CD4-positive, alpha-beta T cell treated with Interleukin-1 beta for 1 hour (primary cell): Measurements from ENCODE around the gene ZDBF2.
"Not testable (repeated sequence)": the region's sequence is repeated elsewhere in the genome, so short reads cannot be mapped to it uniquely, and the experiment has no call there.

Experiments used
- DNase-seq, 2 donors: peaks; one replicate each; pipeline ENCODE4 v3.0.0-alpha.2; 2020 to 2022

The ZDBF2 gene

DNA sequence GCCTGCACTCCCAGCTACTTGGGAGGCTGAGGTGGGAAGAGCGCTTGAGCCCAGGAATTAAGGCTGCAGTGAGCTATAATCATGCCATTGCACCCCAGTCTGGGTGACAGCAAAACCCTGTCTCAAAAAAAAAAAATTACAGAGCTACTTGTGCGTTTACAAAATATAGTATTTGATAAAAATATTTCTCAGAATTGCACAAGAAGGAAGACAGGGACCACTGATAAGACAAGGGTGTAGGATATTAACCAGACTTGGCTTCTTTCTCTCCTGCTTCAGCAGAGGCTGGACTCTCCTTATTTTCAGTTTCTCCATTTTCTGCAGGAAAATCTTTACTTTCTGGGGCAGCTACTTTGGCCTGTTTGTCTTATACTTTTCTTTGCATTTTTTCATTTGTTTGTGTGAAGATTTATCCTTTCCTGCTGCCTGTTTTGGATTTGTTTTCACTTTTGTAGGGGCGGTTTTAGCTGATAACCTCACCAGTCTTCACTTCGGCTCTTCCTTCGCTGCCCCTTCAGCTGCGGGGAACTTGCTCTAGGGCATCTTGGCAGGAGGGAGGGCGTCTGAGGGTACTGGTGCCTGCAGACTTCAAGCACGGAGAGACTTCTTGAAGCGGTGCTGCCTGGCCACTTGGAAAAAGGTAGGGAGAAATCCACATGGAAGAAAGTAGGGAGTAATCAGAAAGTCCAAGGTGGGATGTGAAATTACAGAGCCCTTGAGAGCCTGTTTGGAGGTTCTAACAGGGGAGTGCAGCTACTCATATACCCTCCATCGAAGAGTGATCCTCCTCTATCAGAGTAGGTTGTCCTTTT, 14.9 kb upstream of the ZDBF2 start:
- DNase-seq: no peak

DNA sequence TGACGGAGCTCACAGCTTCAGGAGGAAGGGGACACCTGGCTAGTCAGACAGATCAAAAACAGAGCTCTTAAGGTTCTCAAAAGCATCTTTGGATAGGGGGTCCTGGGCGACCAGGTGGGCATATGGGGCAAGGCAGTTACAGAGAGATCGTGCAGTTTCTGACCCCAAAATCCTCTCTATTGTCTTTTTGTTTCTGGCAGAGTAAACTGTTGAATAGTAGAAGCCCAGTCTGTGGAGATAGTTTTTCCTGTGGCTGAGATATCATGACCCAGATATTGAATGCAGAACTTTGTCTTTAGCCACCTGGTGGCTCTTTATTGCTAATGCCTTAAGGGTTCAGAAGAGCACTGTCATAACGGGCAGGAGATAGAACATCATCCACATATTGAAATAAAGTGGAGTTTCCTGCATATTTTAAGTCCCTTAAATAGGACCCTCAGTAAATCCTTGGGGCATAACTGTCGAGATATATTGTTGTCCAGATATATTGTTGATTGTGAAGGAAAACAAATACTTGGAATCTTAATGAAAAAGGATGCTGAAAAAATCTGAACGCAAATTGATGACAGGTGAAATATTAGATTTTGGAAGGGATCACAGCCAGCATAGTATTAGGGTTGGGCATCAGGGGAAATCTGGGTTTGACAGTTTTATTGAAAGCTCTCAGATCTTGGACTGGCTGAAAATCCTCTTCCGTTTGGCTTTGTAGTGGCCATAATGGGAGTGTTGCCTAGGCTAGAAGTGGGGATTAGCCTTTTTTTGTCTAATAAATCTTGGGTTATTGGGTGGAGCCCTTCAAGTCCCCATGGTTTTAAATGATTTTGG, 14.1 kb upstream of the ZDBF2 start:
- no peak for DNase-seq

DNA sequence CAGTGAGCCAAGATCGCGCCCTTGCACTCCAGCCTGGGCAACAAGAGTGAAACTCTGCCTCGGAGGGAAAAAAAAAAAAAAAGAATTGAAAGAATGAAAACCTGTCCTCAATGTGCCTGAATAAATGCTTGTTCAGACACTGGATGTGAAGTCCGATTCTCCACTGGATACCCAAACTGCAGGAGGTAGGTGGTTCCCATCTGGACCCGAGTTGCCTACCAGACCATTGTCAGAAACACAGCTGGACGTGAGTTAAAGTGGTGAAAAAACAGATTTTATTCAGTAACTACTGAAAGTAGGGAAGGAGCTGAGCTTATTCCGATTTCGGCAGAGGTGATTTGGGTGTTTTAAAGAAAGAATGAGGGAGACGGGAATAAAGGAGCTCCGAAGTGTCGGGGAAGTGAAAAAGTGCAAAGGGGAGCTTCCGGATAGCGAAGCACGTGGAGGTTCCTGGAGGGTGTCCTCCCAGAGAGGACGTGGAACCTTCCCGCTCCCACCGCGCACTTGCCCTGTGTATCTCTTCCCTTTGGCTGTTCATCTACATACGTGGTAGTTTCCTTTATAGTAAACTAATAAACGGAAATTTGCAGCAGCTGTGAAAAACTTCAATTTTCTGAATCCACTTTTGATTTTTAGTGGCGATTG, 10.4 kb upstream of the ZDBF2 start:
- DNase-seq: no peak

DNA sequence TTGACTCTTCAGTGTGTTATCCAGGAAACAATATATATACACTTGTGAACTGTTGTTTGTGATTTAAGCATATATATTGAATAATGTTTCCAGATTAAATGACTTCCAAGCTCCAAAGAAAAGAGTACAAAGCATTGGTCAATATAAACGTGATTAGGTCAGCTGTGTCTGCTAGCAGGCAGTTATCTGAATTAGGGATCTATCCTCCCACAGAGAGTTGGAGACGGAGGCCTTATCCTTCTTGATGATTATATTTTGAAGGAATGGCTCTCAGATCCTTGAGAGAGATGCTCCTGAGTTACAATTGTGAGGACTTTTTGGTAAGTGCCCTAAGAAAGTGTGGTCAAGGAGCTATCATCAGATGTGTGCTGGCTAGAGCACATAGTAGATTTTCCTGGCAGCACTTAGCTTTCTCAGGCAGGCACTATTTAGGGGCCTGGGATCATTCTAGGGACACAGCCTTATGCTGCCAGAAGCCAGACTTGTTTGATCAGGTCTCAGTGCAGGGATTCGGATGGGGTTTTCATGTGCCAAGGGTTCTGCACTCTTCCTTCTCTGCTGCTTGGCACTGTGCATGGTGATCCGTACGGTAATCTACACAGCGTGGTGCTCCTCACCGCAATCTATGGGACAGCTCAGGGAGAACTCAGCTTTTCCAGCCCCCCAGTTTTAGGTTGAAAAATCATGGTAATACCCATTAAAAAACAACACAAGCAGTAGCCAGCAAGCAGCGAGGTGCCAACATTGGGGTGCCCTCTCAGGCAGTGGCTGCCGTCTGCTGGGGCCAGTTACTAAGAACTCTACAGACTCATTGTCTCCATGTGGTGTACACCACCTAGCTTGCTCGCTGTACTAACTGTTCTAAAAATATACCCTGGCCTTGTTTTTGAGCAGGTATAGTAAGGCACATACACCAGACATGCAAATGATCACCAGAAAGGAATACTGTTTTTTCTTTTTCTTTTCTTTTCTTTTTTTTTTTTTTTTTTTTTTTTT, 8.0 kb upstream of the ZDBF2 start:
- no peak for DNase-seq

DNA sequence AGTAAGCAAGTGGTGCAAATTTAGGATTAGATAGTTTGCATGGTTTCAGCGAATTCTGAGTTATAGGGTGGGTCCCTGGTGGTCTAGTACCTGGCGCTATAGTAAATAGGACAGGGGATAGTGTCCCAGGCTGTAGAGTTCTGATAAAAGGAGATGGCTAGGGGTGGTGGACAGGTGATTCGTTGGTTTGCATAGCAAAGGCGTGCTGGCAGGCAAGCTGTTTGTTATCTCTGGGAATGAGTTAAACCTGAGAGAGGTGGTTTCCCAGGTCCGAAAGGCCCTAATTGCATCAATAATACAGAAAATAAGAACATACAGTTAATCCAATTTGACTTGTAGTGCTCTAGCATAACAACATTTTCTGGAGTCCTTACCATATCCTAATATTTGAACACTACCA, 6.9 kb upstream of the ZDBF2 start:
- DNase-seq: no peak

DNA sequence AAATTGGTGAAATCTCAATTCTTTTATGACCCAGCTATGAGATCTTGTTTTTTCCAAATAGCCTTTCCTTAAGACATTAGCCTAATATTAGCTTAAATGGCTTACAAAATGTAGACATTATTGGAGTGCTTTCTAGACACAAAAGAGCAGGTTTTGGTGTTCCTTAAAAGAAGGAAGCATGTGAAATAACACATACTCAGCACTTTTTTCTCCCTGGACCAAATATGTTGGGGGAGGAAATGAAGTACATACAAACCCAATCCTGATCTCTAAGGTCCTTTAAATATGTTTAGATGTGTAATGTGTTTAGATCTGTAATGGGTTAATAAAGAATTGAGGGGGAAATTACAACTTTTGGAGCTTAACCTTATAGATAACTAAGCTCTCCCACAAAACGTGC, 3.4 kb upstream of the ZDBF2 start:
- DNase-seq: no peak

DNA sequence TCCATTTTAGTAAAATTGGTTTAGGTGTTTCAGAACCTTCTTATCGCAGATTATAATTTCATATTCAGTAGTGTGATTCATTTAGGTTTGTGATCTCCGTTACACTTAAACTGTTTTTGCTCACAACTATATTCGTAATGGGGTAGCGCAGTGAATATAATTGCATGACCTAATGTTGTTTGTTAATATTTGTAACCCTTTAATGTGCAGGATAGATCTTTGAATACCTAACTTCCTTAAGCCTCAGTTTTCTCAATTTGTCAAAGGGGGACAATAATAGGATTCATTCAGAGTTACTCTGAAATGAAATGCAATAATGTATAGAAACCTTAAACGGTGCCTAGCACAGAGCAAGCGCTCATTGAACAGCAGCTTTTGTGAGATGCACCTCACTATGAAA, 558 bp upstream of the ZDBF2 start:
- DNase-seq: no peak

DNA sequence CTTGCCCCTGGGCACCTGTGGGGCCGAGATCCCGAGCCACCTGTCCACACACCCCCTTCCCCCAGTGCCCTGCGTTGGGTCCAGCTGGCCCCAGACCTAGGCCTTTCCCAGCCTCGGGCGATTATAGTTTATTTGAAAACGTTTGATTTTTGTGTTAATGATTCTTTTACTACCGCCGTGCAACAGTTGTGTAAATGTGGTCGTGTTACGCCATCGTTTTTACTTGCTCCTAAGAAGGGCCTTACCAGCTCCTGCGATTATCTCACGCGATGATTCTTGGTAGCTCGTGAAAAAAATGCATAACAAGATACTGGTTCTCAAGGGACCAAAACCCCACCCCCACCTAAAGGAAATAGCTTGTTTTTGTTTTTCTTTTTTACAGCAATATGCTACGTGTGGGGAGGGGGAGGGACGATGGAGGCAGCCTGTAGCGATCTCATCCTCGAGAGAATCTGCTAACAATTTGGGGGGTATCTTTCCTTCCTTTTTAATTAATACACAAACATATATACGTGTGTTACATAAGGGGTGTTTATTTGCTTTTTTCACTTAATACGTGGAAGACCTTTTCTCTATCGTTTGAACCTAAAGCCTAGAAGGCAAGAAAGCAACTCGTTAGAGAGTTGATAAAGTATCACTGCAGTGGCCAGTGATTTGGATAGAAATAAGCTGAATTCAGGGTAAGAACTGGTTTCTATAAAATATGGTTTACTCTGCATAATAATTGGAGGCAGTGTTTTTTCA, 1.0 kb downstream of the ZDBF2 start:
- peak; percentile 20 to 39 for DNase-seq

DNA sequence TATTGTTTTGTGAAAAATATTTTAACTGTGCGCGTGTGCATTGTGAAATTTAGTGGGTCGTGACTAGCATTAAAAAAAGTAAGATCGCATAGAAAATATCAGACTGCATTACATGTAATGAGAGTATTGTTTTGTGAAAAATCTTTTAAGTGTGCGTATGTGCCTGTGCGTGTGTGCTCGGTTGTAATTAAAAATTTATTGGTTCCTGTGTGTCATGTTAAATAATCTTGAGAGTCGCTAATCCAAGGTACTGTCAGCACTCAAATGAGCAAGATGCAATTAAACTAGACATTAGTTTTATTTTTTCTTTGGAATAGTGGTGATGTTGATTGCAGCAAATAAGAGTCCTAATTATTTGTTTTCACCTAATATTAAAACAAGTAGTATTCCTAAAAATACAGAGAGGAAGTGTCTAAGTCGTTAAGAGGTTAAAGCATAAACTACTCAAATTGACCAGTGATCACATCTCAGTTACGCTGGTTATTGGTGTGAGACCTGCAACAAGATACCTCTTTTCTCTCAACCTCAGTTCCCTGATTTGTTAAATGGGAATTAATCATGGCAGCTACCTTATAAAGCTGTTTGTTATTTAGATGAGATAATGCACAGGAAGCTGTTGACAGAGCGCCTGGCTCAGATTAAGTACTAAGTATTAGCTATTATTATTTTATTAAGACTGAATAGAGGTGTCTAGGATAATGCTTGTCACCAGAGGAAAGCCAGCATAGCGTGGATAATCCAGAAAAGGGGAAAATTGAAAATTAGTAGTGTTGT, 1.9 kb downstream of the ZDBF2 start:
- no peak for DNase-seq

DNA sequence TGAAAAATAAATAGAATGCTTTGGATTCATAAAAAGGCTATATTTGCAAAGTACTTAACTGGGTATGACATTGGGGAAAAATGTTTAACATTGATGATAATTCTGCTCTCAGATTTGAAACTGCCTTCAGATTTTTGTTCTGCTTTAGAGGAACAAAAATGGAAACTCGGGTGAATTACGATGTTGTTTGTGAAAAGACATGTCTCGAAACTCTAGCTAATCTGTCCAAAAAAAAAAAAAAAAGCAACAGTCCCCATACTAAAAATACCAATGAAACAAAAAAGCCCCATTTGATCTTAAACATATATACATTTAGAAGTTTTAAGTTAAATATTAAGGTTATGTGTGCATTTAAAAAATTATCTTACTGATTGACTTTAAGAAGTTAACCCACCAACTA, 3.0 kb downstream of the ZDBF2 start:
- DNase-seq: no peak

DNA sequence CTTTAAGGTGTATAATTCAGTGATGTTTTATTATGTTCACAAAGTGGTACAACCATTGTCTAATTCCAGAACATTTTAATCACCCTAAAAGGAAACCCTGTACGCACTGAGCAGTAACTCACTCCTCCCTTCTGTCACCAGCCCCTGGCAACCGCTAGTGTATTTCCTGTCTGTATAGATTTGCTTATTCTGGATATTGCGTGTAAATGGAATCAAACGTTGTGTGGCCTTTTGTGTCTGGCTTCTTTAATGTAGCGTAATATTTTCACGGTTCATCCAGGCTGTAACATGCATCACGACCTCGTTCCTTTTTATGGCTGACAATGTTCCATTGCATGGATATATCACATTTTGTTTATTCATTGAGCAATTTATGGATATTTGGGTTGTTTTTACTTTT, 8.3 kb downstream of the ZDBF2 start:
- DNase-seq: no peak

DNA sequence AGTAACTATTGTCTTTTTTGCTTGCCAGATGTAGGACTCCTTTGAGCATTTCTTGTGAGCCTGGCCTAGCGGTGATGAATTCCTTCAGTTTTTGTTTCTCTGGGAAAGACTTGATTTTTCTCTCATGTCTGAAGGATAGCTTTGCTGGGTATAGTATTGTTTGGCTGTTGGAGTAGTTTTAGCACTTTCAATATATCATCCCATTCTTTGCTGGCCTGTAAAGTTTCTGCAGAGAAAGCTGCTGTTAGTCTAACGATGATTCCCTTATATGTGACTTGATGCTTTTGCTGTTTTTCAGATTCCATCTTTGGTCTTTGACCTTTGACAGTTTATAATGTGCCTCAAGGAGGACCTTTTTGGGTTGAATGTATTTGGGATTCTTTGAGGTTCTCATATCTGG, 12.7 kb downstream of the ZDBF2 start:
- no peak for DNase-seq

DNA sequence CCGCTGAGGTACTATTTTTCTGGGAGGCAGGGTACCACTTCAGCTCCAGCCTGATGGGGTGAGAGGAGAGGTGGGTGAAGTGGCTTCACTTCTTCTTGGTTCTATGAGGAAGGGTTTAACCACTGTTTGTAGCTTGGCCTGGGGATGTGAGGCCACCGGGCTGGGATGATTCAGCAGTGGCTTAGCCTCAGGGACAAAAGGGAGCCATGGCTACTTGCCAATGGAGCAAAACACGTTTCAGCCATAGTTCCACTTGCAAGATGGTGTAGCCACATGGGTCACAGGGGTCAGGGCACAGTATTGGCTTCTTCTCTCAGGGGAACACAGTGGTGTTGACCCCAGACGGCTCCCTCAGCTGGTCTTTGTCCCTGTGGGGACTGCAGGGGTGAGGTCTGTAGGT, 14.9 kb downstream of the ZDBF2 start:
- DNase-seq: no peak

DNA sequence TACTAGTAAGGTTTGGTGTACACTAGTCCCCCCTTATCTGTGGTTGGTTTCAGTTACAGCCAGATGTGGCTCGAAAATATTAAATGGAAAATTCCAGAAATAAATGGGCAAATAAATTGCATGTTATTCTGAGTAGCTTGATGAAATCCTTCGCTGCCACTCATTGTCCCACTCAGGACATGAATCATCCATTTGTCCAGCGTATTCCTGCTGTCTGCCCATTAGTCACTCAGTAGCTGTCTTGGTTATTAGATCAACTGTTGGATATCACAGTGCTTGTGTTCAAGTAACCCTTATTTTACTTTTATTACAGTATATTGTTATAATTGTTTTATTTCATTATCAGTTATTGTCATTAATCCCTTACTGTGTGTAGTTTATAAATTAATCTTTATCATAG, 21.7 kb downstream of the ZDBF2 start:
- DNase-seq: no peak

DNA sequence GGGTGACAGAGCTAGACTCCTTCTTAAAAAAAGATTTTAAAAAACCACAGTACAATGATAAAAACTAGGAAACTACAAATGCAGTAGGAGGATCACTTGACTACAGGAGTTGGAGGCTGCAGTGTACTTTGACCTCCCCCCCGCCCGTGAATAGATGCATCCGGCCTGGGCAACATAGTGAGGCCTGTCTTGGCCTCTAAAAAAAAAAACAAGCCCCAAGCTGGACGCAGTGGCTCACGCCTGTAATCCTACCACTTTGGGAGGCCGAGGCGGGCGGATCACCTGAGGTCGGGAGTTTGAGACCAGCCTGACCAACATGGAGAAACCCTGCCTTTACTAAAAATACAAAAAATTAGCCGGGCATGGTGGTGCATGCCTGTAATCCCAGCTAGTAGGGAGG, 25.1 kb downstream of the ZDBF2 start:
- not testable (repeated sequence) for DNase-seq

DNA sequence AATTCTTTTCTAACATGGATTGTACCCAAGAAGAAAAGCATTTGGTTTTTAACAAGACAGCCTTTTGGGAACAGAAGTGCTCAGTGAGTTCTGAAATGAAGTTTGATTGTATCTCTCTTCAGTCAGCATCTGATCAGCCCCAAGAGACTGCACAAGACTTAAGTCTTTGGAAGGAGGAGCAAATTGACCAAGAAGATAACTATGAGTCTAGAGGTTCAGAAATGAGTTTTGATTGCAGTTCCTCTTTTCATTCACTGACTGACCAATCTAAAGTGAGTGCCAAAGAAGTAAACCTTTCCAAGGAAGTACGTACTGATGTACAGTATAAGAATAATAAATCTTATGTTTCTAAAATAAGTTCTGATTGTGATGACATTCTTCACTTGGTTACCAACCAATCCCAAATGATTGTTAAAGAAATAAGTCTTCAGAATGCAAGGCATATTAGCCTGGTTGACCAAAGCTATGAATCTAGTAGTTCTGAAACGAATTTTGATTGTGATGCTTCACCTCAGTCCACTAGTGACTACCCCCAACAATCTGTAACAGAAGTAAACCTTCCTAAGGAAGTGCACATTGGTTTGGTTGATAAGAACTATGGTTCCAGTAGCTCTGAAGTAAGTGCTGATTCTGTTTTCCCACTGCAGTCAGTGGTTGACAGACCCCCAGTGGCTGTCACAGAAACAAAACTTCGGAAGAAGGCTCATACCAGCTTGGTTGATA, 31.2 kb downstream of the ZDBF2 start:
- DNase-seq: no peak

DNA sequence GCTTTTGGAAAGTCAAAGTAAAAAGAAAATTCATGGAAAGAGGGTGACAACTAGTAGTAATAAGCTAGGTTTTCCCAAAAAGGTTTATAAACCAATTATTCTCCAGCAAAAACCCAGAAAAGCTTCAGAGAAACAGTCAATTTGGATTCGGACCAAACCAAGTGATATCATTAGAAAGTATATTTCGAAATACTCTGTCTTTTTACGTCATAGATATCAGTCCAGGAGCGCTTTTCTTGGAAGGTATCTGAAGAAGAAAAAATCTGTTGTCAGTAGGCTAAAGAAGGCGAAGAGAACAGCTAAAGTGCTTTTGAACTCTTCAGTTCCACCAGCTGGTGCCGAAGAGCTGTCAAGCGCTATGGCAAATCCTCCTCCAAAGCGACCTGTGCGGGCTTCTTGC, 36.6 kb downstream of the ZDBF2 start:
- DNase-seq: no peak

DNA sequence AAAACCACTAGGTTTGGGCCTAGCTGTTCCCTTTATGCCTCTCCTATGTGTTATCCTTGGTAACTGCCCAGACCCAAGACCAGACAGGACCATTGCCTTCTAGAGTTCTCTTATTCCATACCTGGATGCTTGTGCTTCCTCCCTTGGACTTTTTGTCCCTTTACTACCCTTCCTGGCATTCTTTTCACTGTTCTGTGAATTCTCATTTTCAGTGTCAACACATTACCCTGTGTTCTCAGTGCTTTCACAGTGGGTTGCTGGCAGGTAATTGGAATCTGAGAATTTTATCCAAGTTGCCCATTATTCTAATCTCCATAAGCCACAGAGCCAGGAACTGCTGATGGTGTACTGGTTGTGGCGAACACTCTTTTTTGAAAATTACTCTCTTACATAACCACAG, 41.7 kb downstream of the ZDBF2 start:
- DNase-seq: no peak

DNA sequence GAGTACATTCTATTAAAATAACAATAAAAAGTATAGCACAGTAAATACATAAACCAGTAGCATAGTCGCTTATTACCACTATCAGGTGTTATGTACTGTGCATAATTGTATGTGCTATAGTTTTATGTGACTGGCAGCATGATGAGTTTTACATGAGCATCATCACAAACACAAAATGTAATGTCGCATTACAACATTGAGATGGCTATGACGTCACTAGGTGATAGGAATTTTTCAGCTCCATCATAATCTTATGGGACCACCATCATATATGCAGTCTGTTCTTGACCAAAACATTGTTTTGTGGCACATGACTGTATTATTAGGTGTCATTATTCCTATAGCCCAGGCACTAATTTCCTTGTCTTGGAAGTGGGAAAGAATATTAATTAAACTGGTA, 48.6 kb downstream of the ZDBF2 start:
- DNase-seq: no peak

DNA sequence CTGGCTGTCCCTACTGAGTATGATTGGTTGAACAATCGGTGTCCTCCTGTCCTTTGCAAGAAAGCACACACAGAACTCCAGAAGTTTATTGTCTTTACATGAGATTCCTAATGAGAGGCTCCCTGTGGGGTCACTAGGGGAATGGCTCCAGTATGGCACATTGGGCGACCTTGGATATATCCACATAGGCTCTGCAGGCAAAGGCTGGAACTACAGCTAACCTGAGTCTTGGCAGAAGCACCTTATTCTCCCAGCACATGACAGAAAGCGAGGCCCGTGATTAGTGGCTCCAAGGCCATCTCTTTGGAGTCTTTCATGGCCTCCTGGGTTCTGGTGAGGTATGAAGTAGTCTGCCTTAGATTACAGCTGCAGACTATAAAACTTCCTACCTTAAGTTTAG, 49.0 kb downstream of the ZDBF2 start:
- no peak for DNase-seq
